ENCODE data around the gene MORN4. TPM values are rescaled to one million over a fixed set of nuclear protein-coding genes. Genes with fewer than 3 reads are reported as not detected.

MORN4 gene
- total RNA-seq, 1 experiment from 2014 or later = 9.7 TPM

DNA sequence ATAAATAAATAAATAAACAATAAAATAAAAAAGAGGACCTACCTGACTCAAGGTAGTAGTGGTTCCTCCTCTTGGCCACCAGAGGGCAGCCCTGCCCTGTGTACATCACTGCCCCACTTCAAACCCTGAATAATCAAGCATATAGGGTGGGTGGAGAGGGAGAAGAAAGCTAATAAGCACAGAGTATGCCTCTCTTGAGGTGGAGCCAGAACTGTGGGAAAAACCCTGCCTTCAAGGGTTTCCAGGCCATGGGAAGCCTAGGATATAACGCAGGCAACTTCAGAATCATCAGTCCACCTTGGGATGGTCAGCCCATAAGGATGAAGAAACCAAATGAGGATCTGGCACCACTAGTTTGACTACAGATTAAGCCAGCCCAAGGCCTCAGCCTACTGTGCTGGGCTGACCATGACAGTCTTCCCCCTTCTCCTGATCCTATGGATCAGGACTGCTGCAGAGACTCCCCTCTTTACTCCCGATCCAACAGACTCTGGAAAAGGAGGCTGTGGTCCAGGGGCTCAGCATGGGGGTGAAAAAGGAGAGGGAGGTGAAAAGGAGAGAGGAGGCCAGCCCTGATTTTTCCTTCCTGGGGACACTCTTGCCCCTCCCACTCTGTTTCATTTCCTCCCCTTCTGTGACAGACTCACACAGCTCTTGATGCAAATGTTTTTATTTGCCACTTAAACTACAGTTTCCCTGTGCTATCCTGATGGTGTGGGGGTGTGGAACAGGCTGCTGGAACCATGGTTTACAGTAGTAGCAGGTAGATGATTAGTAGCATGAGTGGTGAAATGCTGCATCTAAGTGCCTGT, 43.7 kb upstream of the MORN4 start:
- H3K27me3 ChIP-seq (replicated peaks; ENCODE audit: control insufficient read depth, insufficient read depth, low read length) = no peaks in the 10 kb centered on the region
- no TSS peak for BruUV-seq (replicated peaks)
- H3K4me1 ChIP-seq = peaks cover 5% of the 10 kb centered on the region
- Mint-ChIP-seq H3K27me3 (ENCODE audit: insufficient read depth, unreplicated experiment) (no peaks in the 10 kb centered on the region), H3K27ac (ENCODE audit: unreplicated experiment) (peak overlapping the region; percentile 57), H3K4me3 (ENCODE audit: unreplicated experiment) (no peak overlapping the region), H3K9me3 (ENCODE audit: unreplicated experiment) (no peaks in the 10 kb centered on the region), H3K36me3 (ENCODE audit: insufficient read depth, unreplicated experiment) (peaks cover 52% of the 10 kb centered on the region), H3K4me1 (ENCODE audit: low read depth, unreplicated experiment) (peaks cover 2% of the 10 kb centered on the region)
- no peaks in the 10 kb centered on the region for H3K9me3 ChIP-seq
- TF ChIP-seq, protein P1, sequence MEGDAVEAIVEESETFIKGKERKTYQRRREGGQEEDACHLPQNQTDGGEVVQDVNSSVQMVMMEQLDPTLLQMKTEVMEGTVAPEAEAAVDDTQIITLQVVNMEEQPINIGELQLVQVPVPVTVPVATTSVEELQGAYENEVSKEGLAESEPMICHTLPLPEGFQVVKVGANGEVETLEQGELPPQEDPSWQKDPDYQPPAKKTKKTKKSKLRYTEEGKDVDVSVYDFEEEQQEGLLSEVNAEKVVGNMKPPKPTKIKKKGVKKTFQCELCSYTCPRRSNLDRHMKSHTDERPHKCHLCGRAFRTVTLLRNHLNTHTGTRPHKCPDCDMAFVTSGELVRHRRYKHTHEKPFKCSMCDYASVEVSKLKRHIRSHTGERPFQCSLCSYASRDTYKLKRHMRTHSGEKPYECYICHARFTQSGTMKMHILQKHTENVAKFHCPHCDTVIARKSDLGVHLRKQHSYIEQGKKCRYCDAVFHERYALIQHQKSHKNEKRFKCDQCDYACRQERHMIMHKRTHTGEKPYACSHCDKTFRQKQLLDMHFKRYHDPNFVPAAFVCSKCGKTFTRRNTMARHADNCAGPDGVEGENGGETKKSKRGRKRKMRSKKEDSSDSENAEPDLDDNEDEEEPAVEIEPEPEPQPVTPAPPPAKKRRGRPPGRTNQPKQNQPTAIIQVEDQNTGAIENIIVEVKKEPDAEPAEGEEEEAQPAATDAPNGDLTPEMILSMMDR (IDR thresholded peaks at IDR 0.05; ENCODE audit: insufficient read depth in 1 of 2, low read depth in 1 of 2, low read length in 1 of 2, severe bottlenecking in 1 of 2, unreplicated experiment in 1 of 2) = peak; percentile 82 to 87
- ChIA-PET POLR2A (interaction anchor here (1.1 kb wide), 1 partner anchor 10 kb away, joined by 9 read pairs; the partner anchor contains the start of gene AVPI1), CTCF (interaction anchor here (0.5 to 1.8 kb wide), 10 partner anchors 10 to 153 kb away, joined by 3 to 20 read pairs (median 5); partner anchors contain the start of genes AVPI1, PI4K2A and ZFYVE27)
- DNase-seq = peak in 1 of 2 experiments; percentile 54
- no peak overlapping the region for H3K4me3 ChIP-seq (ENCODE audit: low read depth, low read length)
- peaks cover 4% of the 10 kb centered on the region for H3K36me3 ChIP-seq (ENCODE audit: control insufficient read depth, insufficient read depth, low read length)
- intact Hi-C loops (cut with micrococcal nuclease; ENCODE audit: unreplicated experiment) = loop anchor here (1.0 kb wide), 2 partner anchors 24 to 54 kb away; no protein-coding TSS in a partner anchor

DNA sequence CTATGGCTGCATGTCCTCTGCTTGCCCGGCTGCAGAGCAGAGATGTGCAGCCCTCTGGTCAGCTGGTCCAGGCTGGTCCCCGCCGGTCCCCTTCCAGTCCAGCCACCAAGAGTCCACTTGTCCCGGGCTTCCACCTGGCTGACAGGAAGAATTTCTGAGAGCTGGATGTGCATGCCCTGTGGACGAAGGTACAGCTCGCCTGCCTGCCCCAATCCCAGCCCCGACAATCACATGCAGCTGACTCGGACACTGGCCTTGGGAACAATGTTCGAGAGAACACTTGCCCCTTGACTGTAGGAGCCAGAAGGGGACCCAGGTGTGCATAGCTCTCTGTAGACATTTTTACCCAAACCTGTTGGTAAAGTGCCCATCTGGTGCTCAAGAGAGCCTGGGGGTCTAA, 41.9 kb upstream of the MORN4 start:
- DNase-seq = no peak
- no peaks in the 10 kb centered on the region for H3K27me3 ChIP-seq (replicated peaks; ENCODE audit: control insufficient read depth, insufficient read depth, low read length)
- no peaks in the 10 kb centered on the region for H3K9me3 ChIP-seq
- ChIA-PET POLR2A (interaction anchor here (1.0 kb wide), 1 partner anchor 12 kb away, joined by 4 read pairs; the partner anchor contains the start of gene AVPI1), CTCF (no interaction called here)
- H3K9me3 Mint-ChIP-seq (ENCODE audit: unreplicated experiment) = no peaks in the 10 kb centered on the region
- TF ChIP-seq, protein P1 (IDR thresholded peaks at IDR 0.05; ENCODE audit: insufficient read depth in 1 of 2, low read depth in 1 of 2, low read length in 1 of 2, severe bottlenecking in 1 of 2, unreplicated experiment in 1 of 2) = no peak
- intact Hi-C loops (cut with micrococcal nuclease; ENCODE audit: unreplicated experiment) = no loop called here
- no peaks in the 10 kb centered on the region for H3K4me1 ChIP-seq
- BruUV-seq (replicated peaks) = TSS peak; percentile 3
- H3K4me3 ChIP-seq (ENCODE audit: low read depth, low read length) = no peak overlapping the region
- no peak overlapping the region for H3K27ac Mint-ChIP-seq (ENCODE audit: unreplicated experiment)
- no peaks in the 10 kb centered on the region for H3K27me3 Mint-ChIP-seq (ENCODE audit: insufficient read depth, unreplicated experiment)
- H3K36me3 Mint-ChIP-seq (ENCODE audit: insufficient read depth, unreplicated experiment) = peaks cover 65% of the 10 kb centered on the region
- peaks cover 4% of the 10 kb centered on the region for H3K36me3 ChIP-seq (ENCODE audit: control insufficient read depth, insufficient read depth, low read length)
- no peak overlapping the region for H3K4me3 Mint-ChIP-seq (ENCODE audit: unreplicated experiment)
- H3K4me1 Mint-ChIP-seq (ENCODE audit: low read depth, unreplicated experiment) = no peaks in the 10 kb centered on the region

DNA sequence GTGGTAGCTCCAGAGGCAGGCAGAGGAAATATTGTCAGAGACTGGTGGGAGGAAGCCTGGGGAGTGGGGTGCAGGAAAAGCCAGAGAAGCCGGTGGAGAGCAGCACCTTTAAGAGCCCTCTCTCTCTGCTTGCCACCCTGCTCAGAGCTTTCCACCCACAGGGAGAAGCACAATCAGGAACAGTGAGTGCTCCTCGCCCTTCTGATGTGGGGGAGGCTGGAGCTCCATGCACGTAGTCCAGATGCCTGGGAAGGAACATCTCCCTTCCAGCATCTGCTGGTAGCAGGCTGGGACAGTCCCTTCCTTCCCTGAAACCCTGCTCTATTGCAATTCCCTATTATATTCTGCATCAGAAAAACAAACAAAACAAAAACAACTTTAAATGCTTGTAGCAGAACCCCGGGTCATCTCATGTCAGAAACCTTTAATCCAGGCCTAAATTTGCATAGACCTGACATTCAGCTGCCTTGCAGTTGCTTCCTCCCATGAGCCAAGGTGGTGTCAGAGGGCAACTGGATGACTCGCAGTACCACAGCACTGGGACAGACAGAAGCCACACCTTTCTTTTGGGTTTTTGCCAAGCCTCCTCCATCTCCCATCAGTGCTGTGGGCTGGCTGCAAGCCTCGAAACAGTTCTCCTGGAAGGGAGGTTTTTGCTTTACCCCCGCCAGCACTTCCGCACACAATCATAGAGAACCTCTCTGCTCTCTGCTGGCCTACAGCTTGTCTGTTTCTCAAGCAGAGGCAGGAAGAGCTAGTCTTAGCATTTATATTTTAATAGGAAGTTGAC, 40.6 kb upstream of the MORN4 start:
- POLR2A ChIA-PET = interaction anchor here (1.0 kb wide), 1 partner anchor 13 kb away, joined by 4 read pairs; the partner anchor contains the start of gene AVPI1
- CTCF ChIA-PET = interaction anchor here (0.6 kb wide), 1 partner anchor 59 kb away, joined by 5 read pairs; no protein-coding TSS in a partner anchor
- H3K36me3 Mint-ChIP-seq (ENCODE audit: insufficient read depth, unreplicated experiment) = peaks cover 72% of the 10 kb centered on the region

More for the DNA sequence above, 40.6 kb upstream of the MORN4 start:
- Histone ChIP-seq H3K9me3 (no peaks in the 10 kb centered on the region), H3K4me3 (ENCODE audit: low read depth, low read length) (no peak overlapping the region), H3K27me3 (replicated peaks; ENCODE audit: control insufficient read depth, insufficient read depth, low read length) (no peaks in the 10 kb centered on the region), H3K4me1 (peaks cover 4% of the 10 kb centered on the region; the same call in 1 of the 2 replicates), H3K36me3 (ENCODE audit: control insufficient read depth, insufficient read depth, low read length) (peaks cover 4% of the 10 kb centered on the region)
- H3K4me1 Mint-ChIP-seq (ENCODE audit: low read depth, unreplicated experiment) = no peaks in the 10 kb centered on the region
- H3K27ac Mint-ChIP-seq (ENCODE audit: unreplicated experiment) = no peak overlapping the region
- H3K4me3 Mint-ChIP-seq (ENCODE audit: unreplicated experiment) = no peak overlapping the region
- DNase-seq = no peak
- BruUV-seq (replicated peaks) = no TSS peak
- intact Hi-C loops (cut with micrococcal nuclease; ENCODE audit: unreplicated experiment) = no loop called here
- TF ChIP-seq, protein P1 (IDR thresholded peaks at IDR 0.05; ENCODE audit: insufficient read depth in 1 of 2, low read depth in 1 of 2, low read length in 1 of 2, severe bottlenecking in 1 of 2, unreplicated experiment in 1 of 2) = no peak
- no peaks in the 10 kb centered on the region for H3K9me3 Mint-ChIP-seq (ENCODE audit: unreplicated experiment)
- H3K27me3 Mint-ChIP-seq (ENCODE audit: insufficient read depth, unreplicated experiment) = no peaks in the 10 kb centered on the region
